Loucy (cell line): ENCODE data around the gene IL5RA.

ENCODE experiments used
- H2AFZ ChIP-seq: fragments of 200-600 bp; sonication (generic); 2 replicates; pipeline ENCODE4 v1.6.0; 2016; ENCODE audit warnings: antibody characterized with exemption, mild to moderate bottlenecking, low read length, moderate library complexity
- H3F3A ChIP-seq: fragments of 200-600 bp; 2 replicates; pipeline ENCODE4 v1.6.0; 2016; ENCODE audit warnings: antibody characterized with exemption, low read depth, mild to moderate bottlenecking
- H3K27me3 ChIP-seq: fragments of 200-600 bp; sonication (generic); 2 replicates; pipeline ENCODE4 v1.6.1; 2014; ENCODE audit warnings: low read length, mild to moderate bottlenecking; ENCODE audit not compliant: insufficient read depth, poor library complexity, severe bottlenecking
- H3K36me3 ChIP-seq: fragments of 200-600 bp; sonication (generic); 2 replicates; pipeline ENCODE4 v1.6.1; 2016; ENCODE audit warnings: low read length; ENCODE audit not compliant: insufficient read depth
- H3K4me1 ChIP-seq: fragments of 200-600 bp; sonication (generic); 2 replicates; pipeline ENCODE4 v1.5.1; 2014; ENCODE audit warnings: low read length, mild to moderate bottlenecking; ENCODE audit not compliant: insufficient read depth, poor library complexity, severe bottlenecking
- H3K4me2 ChIP-seq: fragments of 200-600 bp; sonication (generic); 2 replicates; pipeline ENCODE4 v1.6.0; 2014; ENCODE audit warnings: antibody characterized with exemption, low read length, low read depth, mild to moderate bottlenecking; ENCODE audit not compliant: poor library complexity, severe bottlenecking
- H3K4me3 ChIP-seq: fragments of 200-600 bp; sonication (generic); 2 replicates; pipeline ENCODE4 v1.5.1; 2014; ENCODE audit warnings: low read length, mild to moderate bottlenecking, mixed read lengths; ENCODE audit not compliant: poor library complexity, severe bottlenecking
- H3K79me2 ChIP-seq: fragments of 200-600 bp; sonication (generic); 2 replicates; pipeline ENCODE4 v1.6.1; 2014; ENCODE audit warnings: low read length; ENCODE audit not compliant: insufficient read depth
- H3K9ac ChIP-seq: fragments of 200-600 bp; sonication (generic); 2 replicates; pipeline ENCODE4 v1.6.0; 2014; ENCODE audit warnings: mild to moderate bottlenecking, low read depth, low read length, moderate library complexity; ENCODE audit not compliant: poor library complexity, severe bottlenecking
- H3K9me2 ChIP-seq: fragments of 200-600 bp; sonication (generic); replicated peaks from 2 replicates; pipeline ENCODE4 v1.6.1; 2016; ENCODE audit warnings: low read depth, low read length, mixed read lengths
- H3K9me3 ChIP-seq: fragments of 200-600 bp; sonication (generic); 2 replicates; pipeline ENCODE4 v1.6.1; 2014; ENCODE audit warnings: mild to moderate bottlenecking, antibody characterized with exemption, low read length, low read depth; ENCODE audit not compliant: insufficient read depth
- H4K20me1 ChIP-seq: fragments of 200-600 bp; sonication (generic); 2 replicates; pipeline ENCODE4 v1.6.0; 2014; ENCODE audit warnings: antibody characterized with exemption, low read length, mild to moderate bottlenecking; ENCODE audit not compliant: insufficient read depth, poor library complexity, severe bottlenecking
- CTCF ChIP-seq: fragments of 200-600 bp; sonication (generic); conservative IDR thresholded peaks from 2 replicates; pipeline ENCODE4 v1.5.1; 2014; ENCODE audit warnings: mild to moderate bottlenecking, antibody characterized with exemption, low read length
- EZH2phosphoT487 ChIP-seq: fragments of 200-600 bp; IDR thresholded peaks from 2 replicates; pipeline ENCODE4 v1.6.1; 2018; ENCODE audit warnings: antibody characterized with exemption, mild to moderate bottlenecking, moderate library complexity, borderline replicate concordance

Gene IL5RA

GRCh38 chr3:3141939-3142338 is 31.8 kb upstream of the IL5RA start:
- no peak overlapping the region for H3K9ac ChIP-seq
- H3K4me2 ChIP-seq, result no peak overlapping the region
- no peaks in the 10 kb centered on the region for H3K9me2 ChIP-seq
- no peaks in the 10 kb centered on the region for H3K27me3 ChIP-seq
- no peak for TF ChIP-seq CTCF
- TF ChIP-seq EZH2phosphoT487, result no peak
- peaks cover 24% of the 10 kb centered on the region for H3K79me2 ChIP-seq
- H3K4me3 ChIP-seq, result no peak overlapping the region
- H3K36me3 ChIP-seq, result peaks cover 98% of the 10 kb centered on the region; the same call in 1 of the 2 replicates
- peaks cover 5% of the 10 kb centered on the region for H3K4me1 ChIP-seq
- H4K20me1 ChIP-seq, result peaks cover 11% of the 10 kb centered on the region
- H3F3A ChIP-seq, result no peaks in the 10 kb centered on the region
- H3K9me3 ChIP-seq, result no peaks in the 10 kb centered on the region
- H2AFZ ChIP-seq, result no peak overlapping the region

DNA sequence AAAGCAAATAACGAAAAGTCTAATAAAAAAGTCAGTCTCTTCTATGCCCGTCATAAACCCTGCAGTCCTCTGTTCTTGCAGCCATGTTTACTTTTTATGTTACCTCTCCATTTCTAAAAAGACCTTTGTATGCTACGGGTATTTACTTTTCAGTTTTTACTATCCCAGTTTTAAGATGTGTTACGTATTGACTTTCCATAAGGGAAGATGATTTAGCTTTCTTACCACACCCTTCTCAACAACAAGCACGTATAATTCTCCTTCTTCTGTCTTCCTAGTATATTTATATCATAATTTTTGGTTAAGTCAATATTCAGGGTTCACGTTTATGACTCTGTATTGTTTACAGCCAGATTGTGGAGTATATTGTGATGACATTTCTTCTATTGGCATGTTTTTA is 27.4 kb upstream of the IL5RA start:
- Histone ChIP-seq H4K20me1 (peaks cover 33% of the 10 kb centered on the region), H3K4me1 (peaks cover 24% of the 10 kb centered on the region), H3K9ac (no peak overlapping the region), H3K4me3 (no peak overlapping the region), H3K9me3 (no peaks in the 10 kb centered on the region), H3K36me3 (peaks cover 54% of the 10 kb centered on the region; the same call in 1 of the 2 replicates), H3K79me2 (peaks cover 64% of the 10 kb centered on the region), H3K9me2 (no peaks in the 10 kb centered on the region), H3F3A (no peaks in the 10 kb centered on the region), H2AFZ (no peak overlapping the region), H3K4me2 (no peak overlapping the region), H3K27me3 (no peaks in the 10 kb centered on the region)
- TF ChIP-seq EZH2phosphoT487, result no peak
- TF ChIP-seq CTCF, result no peak

GRCh38 chr3:3134750-3135448 is 24.7 kb upstream of the IL5RA start:
- Histone ChIP-seq H3K27me3 (no peaks in the 10 kb centered on the region), H3K79me2 (peaks cover 76% of the 10 kb centered on the region), H3F3A (no peaks in the 10 kb centered on the region), H3K4me3 (no peak overlapping the region), H3K36me3 (peaks cover 35% of the 10 kb centered on the region; the same call in 1 of the 2 replicates), H3K9me3 (no peaks in the 10 kb centered on the region), H3K4me2 (peak overlapping the region; percentile 40), H3K4me1 (peaks cover 28% of the 10 kb centered on the region), H4K20me1 (peaks cover 39% of the 10 kb centered on the region), H3K9me2 (no peaks in the 10 kb centered on the region), H3K9ac (no peak overlapping the region), H2AFZ (no peak overlapping the region)
- TF ChIP-seq CTCF, result no peak
- no peak for TF ChIP-seq EZH2phosphoT487
